Measurements from ENCODE around the gene ATMIN.

- TF ChIP-seq CTCF (IDR thresholded peaks at IDR 0.05) (no peak), REST (IDR thresholded peaks at IDR 0.05; ENCODE audit: low read depth, low read length) (no peak), TAF1 (IDR thresholded peaks at IDR 0.05; ENCODE audit: borderline replicate concordance, low read depth, low read length) (no peak), POLR2AphosphoS5 (IDR thresholded peaks at IDR 0.05; ENCODE audit: low read depth, low read length) (no peak), JUND (IDR thresholded peaks at IDR 0.05) (no peak), SIN3A (IDR thresholded peaks at IDR 0.05; ENCODE audit: borderline replicate concordance, low read depth, low read length) (no peak), NFIC (IDR thresholded peaks at IDR 0.05; ENCODE audit: borderline replicate concordance) (no peak), EP300 (IDR thresholded peaks at IDR 0.05; ENCODE audit: borderline replicate concordance in 1 of 2, low read depth in 1 of 2, low read length in 1 of 2) (no peak), CHD2 (IDR thresholded peaks at IDR 0.05; ENCODE audit: low read length, partially characterized antibody) (no peak), EZH2phosphoT487 (IDR thresholded peaks at IDR 0.05; ENCODE audit: borderline replicate concordance, low read depth) (no peak), FOXM1 (IDR thresholded peaks at IDR 0.05; ENCODE audit: low read depth) (no peak), GABPA (IDR thresholded peaks at IDR 0.05; ENCODE audit: low read depth) (no peak), YY1 (IDR thresholded peaks at IDR 0.05; ENCODE audit: low read depth) (no peak), RXRA (IDR thresholded peaks at IDR 0.05; ENCODE audit: borderline replicate concordance, low read depth) (no peak)
Observed at GRCh38 chr16:81026429-81026828, 9.2 kb upstream of the ATMIN start.

Data from SK-N-SH (cell line).